GM18867 (cell line): ENCODE data around the gene SEMA6B.

Source experiments
- ATAC-seq: cut with Tn5 transposase; IDR thresholded peaks from one replicate; pipeline ENCODE4 v1.9.1; 2021; ENCODE audit warnings: mild to moderate bottlenecking, moderate library complexity; ENCODE audit not compliant: unreplicated experiment

SEMA6B gene

GRCh38 chr19:4513248-4513647, 46.2 kb downstream of the SEMA6B start:
- ATAC-seq: no peak

GRCh38 chr19:4512070-4512469, 47.4 kb downstream of the SEMA6B start:
- no peak for ATAC-seq

DNA sequence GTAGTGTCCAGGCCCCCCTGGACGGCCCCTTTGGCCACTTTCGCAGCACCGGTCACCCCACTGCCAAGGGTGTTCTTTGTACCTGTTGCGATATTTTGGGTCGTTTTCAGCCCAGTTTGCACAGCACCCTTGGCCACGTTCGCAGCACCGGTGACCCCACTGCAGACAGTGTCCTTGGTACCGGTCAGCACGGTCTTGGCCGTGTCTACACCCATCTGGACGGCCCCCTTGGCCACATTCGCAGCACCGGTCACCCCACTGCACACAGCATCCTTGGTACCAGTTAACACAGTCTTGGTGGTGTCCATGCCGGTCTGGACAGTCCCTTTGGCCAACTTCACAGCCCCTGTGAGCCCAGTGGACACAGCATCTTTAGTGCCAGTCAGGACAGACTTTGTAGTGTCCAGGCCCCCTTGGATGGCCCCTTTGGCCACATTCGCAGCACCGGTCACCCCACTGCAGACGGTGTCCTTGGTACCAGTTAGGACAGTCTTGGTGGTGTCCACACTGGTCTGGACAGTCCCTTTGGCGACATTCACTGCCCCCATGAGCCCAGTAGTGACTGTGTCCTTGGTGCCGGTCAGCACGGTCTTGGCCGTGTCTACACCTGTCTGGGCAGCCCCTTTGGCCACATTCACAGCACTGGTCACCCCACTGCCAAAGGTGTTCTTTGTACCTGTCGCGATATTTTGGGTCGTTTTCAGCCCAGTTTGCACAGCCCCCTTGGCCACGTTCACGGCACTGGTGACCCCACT, 48.0 kb downstream of the SEMA6B start:
- no peak for ATAC-seq

DNA sequence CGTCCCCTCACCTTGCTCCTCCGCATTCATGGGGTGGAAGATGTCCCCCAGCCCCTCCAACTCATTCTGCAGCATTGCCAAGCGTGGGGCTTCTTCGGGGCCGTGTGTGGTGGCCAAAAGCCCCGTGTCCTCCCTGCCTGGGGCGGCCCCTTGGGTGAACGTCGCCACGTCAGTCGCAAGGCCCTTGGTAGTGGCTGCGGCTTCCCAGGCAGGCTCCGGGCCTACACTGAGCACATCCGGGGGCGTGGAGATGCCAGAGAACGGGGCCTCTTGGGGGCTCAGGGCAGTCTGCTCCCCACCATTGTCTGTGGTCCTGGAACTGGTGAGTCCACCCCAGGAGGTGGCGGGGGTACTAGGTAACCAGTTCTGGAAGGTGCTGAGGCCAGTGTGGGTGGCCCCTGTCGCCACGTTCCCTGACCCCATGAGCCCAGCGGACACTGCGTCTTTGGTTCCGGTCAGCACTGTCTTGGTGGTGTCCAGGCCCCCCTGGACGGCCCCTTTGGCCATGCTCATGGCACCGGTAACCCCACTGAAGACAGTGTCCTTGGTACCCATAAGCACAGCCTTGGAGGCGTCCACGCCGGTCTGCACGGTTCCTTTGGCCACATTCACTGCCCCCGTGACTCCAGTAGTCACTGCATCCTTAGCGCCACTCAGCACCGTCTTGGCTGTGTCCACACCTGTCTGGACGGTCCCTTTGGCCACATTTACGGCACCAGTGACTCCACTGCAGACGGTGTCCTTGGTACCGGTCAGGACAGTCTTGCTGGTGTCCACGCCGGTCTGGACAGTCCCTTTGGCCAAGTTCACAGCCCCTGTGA, 48.8 kb downstream of the SEMA6B start:
- ATAC-seq: no peak

DNA sequence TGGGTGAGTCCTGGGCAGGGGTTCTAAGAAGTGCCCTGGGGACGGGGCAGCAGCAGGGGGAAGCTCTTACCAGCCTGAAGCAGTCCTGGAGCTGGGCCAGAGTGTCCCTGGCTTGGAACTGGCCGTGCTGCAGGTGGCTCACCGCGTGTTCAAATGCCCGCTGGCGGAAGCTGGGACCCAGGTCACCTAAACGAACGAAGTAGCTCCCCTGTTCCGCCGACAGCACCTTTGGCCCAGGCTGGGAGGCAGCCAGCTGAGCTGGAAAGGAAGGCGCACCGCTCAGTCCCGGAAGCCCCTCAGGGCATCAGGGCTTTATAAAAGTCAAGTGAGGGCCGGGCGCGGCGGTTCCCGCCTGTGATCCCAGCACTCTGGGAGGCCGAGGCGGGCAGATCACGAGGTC, 50.8 kb downstream of the SEMA6B start:
- no peak for ATAC-seq

DNA sequence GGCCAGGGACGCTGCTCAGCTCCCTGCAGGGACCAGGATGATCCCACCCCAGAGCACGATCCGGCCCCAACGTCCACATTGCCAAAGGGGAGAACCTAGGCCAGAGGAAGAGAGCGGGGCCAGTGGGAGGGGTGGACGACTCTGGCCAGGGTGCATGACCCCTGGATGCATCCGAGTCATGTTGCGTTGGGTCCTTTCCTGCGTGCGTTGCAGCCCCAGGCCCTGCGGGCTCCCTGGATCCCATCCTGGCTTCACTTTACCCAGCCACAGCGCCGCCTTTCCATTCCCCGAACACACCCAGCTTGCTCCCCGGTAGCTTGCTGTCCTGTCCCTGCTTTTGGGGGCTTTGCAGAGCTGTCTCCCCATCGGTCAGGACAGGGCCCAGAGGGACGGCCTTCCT, 51.7 kb downstream of the SEMA6B start:
- ATAC-seq: no peak

- ATAC-seq: no peak
Measured at GRCh38 chr19:4507150-4507452, 52.4 kb downstream of the SEMA6B start.

- no peak for ATAC-seq
Measured at GRCh38 chr19:4506449-4507149, 52.9 kb downstream of the SEMA6B start.

- ATAC-seq: no peak
Measured at GRCh38 chr19:4505570-4506448, 53.7 kb downstream of the SEMA6B start.

GRCh38 chr19:4504891-4505569, 54.5 kb downstream of the SEMA6B start:
- no peak for ATAC-seq

DNA sequence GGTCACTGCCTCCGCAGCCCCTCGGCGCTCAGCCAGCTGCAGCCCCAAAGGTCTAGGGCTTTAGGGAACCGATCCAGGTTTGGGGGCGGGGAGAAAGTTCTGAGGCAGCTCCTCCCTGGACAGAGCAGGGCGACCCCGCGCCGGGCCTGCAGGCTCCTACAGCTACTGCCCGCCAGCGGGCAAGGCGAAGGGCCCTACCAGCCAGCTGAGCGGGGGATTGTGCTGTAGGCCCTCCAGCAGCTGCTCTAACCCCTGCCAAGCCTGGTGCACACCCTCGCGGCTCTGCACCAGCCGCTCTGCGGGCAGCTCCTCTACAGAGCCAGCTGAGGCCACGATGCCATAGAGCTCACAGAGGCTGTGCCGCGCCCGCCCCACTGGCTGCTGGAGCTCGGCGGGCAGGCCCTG, 55.2 kb downstream of the SEMA6B start:
- no peak for ATAC-seq

DNA sequence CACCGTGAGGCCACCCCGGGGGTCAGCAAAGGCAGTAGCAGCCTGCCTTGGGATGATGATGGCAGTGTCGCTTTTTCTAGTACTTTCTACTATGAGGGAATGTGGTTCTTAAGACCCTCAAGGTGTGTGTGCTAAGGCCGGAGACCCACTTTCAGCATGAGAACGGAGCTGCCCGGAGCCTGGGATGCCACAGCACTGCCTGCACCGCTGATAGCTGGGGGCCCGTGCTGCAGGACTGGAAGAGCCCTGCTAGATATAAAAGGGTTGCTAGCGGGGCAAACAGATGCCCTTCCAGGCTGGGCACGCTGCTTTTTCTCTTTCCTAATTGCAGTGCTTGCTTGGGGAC, 55.7 kb downstream of the SEMA6B start:
- no peak for ATAC-seq

- ATAC-seq: no peak
Measured at GRCh38 chr19:4503132-4503824, 56.2 kb downstream of the SEMA6B start.

- no peak for ATAC-seq
Measured at GRCh38 chr19:4502282-4503131, 57.0 kb downstream of the SEMA6B start.

- ATAC-seq: no peak
Measured at GRCh38 chr19:4501691-4502090, 57.8 kb downstream of the SEMA6B start.

DNA sequence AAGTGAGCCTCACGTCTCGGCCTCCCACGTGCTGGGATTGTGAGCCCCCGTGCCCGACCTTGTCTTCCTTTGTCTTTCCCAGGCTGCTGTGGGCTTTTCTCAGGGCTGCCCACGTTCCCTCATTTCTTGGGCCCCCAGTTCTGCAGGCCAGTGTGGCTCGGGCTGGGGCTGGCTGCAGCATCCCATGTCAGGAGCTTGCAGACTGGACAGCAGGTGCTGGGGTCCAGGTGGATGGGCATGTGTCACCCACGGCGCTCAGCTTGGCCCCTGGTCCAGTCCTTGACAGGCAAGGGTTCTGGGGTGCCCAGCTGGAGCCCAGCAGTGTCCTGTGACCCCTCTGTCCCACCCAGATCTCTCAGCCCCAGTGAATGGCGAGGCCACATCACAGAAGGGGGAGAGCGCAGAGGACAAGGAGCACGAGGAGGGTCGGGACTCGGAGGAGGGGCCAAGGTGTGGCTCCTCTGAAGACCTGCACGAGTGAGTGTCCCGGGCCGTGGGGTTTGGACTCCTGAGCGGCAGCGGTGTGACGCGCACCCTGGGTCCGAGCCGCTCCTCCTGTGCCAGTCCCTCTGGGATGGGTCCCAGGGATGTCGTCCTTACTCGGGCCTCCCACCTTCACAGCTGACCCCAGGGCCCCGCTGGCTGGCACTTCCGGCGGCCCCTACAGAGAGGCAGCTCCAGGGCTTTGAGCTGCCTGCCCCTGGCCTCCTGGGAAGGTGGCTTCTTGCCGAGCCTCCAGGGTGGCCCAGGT, 58.5 kb downstream of the SEMA6B start:
- no peak for ATAC-seq

- ATAC-seq: no peak
Measured at GRCh38 chr19:4499855-4500254, 59.6 kb downstream of the SEMA6B start.

GRCh38 chr19:4499318-4499717, 60.2 kb downstream of the SEMA6B start:
- ATAC-seq: no peak
